HG02678 (cell line): ENCODE results near the gene CCNI2.

ENCODE experiments used
- ATAC-seq: cut with Tn5 transposase; IDR thresholded peaks from one replicate; pipeline ENCODE4 v1.9.1; 2021; ENCODE audit warnings: mild to moderate bottlenecking, moderate library complexity; ENCODE audit not compliant: unreplicated experiment

Gene CCNI2

GRCh38 chr5:132749506-132749905, 2.3 kb downstream of the CCNI2 start:
- no peak for ATAC-seq

DNA sequence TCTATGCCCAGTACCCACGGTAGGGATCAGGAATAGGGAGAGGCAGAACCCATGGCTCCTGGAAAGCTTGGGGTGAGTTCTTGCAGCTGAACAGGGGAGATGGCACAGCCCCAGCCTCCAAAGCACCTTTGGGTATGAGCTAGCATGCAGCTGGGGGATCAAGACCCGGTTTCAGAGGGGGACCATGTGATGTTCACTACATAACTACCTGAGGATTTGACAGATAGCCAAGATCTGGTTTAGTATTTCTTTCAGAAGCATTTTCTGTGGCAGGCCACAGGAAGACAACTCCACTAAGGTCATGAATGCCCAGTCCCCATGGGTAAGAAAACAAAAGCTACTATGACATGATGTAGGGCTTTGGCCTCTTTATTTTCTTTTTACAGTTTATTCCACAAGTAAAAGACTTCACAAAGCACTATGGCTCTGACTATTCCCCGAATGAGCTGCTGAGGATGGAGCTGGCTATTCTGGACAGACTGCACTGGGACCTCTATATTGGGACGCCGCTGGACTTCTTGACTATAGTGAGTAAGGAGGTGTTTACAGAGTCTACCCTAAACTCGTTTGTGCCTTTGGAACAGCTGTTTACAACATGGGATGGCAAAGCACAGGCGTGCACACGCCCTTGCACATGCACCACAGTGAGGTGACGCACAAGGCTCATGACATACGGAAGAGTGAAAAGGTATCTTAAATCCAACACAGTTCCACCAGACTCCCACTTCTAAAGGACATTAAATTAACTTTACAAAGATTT, 3.4 kb downstream of the CCNI2 start:
- peak; percentile 40 for ATAC-seq

DNA sequence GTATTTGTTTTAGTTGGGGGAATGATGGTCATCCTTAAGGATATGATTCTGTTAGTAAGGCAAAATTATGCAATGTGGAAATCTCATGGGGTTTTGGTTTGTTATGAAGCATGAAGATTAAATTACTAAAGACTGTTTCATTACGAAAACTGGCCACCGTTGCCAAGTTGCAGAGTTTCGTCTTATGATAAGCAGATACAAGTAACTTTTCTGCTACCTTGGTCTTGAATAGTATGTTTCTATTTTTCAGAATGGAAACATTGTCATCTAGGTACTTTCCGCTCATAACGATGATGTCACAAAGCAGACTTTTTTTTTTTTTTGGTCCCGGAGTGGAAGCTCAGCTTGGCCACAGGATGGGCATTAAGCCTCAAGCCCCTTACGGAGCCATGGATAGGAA, 4.2 kb downstream of the CCNI2 start:
- no peak for ATAC-seq

GRCh38 chr5:132751971-132752580, 4.8 kb downstream of the CCNI2 start:
- ATAC-seq, result no peak

GRCh38 chr5:132752581-132753125, 5.4 kb downstream of the CCNI2 start:
- no peak for ATAC-seq

- ATAC-seq, result no peak
Measured at GRCh38 chr5:132753135-132753987, 6.1 kb downstream of the CCNI2 start.

GRCh38 chr5:132754111-132754510, 6.9 kb downstream of the CCNI2 start:
- no peak for ATAC-seq

GRCh38 chr5:132754947-132755346, 7.7 kb downstream of the CCNI2 start:
- ATAC-seq, result no peak

- no peak for ATAC-seq
Measured at GRCh38 chr5:132756542-132756941, 9.3 kb downstream of the CCNI2 start.

- no peak for ATAC-seq
Measured at GRCh38 chr5:132758451-132758850, 11.2 kb downstream of the CCNI2 start.

- no peak for ATAC-seq
Measured at GRCh38 chr5:132759114-132760048, 12.2 kb downstream of the CCNI2 start.

- no peak for ATAC-seq
Measured at GRCh38 chr5:132760049-132760420, 12.8 kb downstream of the CCNI2 start.

DNA sequence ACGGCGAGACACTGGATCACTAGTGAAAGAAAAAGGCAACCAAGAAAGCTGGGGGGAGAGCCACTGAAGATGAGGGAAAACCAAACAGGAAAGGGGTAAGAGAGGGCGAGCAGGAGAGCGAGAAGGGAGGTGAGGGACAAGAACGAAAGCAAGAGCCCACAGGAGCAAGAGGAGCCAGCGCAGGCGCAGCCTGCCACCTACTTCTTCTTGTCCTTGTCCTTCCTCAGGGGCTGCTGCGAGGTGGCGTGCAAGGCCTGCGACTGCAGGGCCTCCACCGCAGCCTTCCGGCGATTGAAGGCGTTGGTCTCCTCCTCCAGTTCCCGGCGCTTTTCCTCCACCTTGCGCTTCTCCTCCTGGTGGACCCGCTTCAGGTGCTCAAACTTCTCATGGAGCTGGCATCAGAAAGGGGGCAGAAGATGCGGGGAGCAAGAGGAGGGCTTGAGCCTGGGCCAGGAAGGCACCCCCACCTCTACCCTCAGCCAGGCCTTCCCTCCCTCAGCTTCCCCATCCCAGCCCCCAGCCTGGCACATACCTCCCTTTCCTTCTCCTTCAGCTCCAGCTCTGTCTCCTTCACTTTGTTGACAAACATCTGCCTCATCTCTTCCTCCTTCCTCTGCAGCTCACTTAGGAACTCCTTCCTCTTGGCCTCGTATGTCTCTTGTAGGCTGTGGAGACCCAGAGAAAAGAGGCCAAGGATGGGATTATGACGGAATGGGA, 13.5 kb downstream of the CCNI2 start:
- no peak for ATAC-seq

DNA sequence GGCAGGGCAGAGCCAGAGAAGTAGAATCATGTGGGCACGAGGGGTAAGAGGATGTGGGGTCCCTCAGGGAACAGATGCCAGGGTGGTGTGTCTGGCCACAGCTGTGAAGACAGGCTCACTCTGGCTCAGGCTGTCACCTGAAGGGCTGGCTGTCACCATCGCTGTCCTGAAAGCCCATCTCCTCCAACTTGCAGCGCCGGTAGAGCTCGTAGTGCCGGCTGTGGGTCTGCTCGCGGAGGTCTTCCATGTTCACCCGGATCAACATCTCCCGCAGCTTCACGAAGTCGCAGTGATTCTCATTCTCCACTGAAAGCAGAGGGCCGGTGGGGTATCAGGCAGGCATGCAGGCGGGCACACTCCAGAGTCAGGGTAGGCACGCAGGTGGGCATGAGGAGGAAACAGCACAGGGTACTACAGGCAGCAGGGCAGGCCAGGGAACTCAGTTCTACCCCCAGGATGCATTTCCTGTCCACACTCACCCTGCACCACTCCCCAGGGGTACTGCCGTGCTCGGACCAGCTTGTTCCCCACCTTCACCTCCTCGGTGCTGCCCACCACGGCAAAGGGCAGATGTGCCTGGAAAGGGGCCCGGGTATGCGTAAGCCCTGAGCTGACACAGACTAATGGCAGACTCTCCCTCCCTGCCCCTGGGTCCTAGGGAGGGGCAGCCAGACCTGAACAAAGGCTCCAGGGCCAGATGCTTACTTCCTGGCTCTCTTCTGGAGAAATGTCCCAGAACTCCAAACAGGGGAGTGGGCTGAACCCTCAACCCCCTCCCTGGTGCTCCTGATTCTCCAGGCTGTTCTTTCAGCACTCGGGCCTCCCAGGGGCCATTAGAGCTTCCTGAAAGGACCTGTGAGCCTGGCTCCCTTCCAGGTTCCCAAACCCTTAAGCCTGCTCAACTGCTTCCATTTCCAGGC, 14.4 kb downstream of the CCNI2 start:
- ATAC-seq, result no peak

GRCh38 chr5:132762246-132763000, 15.2 kb downstream of the CCNI2 start:
- ATAC-seq, result no peak

- no peak for ATAC-seq
Measured at GRCh38 chr5:132763181-132764036, 16.2 kb downstream of the CCNI2 start.

DNA sequence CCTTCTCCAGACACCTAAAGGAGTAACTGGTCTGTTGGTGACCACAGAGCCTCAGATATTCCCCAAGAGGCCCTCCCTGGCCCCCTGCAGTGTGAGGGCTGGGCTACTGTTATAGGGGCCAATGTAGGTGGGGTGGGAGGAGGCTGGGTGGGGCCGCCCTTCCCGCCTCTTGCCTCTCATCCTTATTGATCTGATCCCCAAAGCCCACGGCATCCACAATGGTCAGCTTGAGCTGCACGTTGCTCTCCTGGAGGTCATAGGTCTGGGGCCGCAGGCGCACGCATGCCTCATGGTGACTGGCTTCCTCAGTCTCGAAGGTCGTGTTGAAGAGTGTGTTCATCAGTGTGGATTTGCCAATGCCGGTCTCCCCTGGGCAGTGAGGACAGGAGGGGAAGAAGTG, 16.8 kb downstream of the CCNI2 start:
- no peak for ATAC-seq
